22Rv1 (cell line): ENCODE measurements around the gene TAPBPL.

Experiments
- ZFX ChIP-seq: fragments of 450-650 bp; IDR thresholded peaks from 2 replicates; pipeline ENCODE4 v1.6.1; 2017; ENCODE audit warnings: antibody characterized with exemption, borderline replicate concordance
- TF ChIP-seq, protein P1 (sequence below): fragments of 450-650 bp; IDR thresholded peaks from 2 replicates; pipeline ENCODE4 v1.5.1; 2017; ENCODE audit warnings: mild to moderate bottlenecking

DNA sequence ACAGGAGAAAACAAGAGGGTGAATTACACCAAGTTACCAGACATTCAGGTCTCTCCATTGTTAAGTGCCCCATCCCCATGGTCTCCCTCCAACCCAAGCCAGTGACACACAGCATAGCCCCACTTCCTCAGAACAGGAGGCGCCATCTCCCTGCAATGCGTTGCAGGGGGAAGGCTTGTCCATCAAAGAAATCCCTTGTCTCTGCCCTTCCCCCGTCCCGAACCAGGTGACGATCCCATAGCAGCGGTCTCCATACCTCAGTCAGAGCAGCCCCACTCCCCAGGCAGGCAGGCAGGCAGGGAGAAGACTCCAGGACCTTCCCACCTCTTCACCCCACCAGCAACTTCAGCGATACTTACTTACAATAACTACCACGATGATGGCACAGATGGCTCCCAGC, 12.7 kb downstream of the TAPBPL start:
- TF ChIP-seq, protein P1, sequence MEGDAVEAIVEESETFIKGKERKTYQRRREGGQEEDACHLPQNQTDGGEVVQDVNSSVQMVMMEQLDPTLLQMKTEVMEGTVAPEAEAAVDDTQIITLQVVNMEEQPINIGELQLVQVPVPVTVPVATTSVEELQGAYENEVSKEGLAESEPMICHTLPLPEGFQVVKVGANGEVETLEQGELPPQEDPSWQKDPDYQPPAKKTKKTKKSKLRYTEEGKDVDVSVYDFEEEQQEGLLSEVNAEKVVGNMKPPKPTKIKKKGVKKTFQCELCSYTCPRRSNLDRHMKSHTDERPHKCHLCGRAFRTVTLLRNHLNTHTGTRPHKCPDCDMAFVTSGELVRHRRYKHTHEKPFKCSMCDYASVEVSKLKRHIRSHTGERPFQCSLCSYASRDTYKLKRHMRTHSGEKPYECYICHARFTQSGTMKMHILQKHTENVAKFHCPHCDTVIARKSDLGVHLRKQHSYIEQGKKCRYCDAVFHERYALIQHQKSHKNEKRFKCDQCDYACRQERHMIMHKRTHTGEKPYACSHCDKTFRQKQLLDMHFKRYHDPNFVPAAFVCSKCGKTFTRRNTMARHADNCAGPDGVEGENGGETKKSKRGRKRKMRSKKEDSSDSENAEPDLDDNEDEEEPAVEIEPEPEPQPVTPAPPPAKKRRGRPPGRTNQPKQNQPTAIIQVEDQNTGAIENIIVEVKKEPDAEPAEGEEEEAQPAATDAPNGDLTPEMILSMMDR: no peak
- TF ChIP-seq ZFX: no peak
